K562 (cell line): ENCODE results near the gene ZDHHC8. TPM values are rescaled to one million over a fixed set of nuclear protein-coding genes. Genes with fewer than 3 reads are reported as not detected.

Source experiments
- CHD7 ChIP-seq: fragments of 200-600 bp; sonication (generic); IDR thresholded peaks from one replicate; pipeline ENCODE4 v1.6.1; 2012; ENCODE audit warnings: mild to moderate bottlenecking, low read depth, low read length, inconsistent platforms
- polyA plus RNA-seq, 8 experiments: library from polyadenylated mRNA; depleted of rRNA in 4 of 8; stranded (reverse) in 5 of 8; unstranded in 3 of 8; fragments of >200 nt; fragmentation: Nextera tagmentation in 2 of 8; fragmentation: Illumina TruSeq in 1 of 8; extraction: Ambion mirVana in 2 of 8; extraction: Trizol in 1 of 8; gene quantifications; 2 replicates each; pipeline versions ENCODE4 v1.2.1 to v1.2.3, GENCODE V29; 2011 to 2014; ENCODE audit warnings: inconsistent platforms in 1 of 8, missing spikeins in 1 of 8
- total RNA-seq, 7 experiments: library from RNA; depleted of rRNA in 6 of 7; stranded (reverse); fragments of >200 nt in 6 of 7; fragmentation: Illumina TruSeq in 2 of 7; extraction: Trizol in 2 of 7; gene quantifications; 2 replicates each; pipeline versions ENCODE4 v1.2.1 to v1.2.3, GENCODE V29; 2011 to 2021; ENCODE audit warnings: low replicate concordance in 1 of 7

ZDHHC8 gene
- total and polyA plus RNA-seq, 9 of the 15 experiments (the other 6 are each of a cell fraction or from before 2014, with no cell fraction given): 0.04 to 109 (median 16.4) TPM

- TF ChIP-seq CHD7: peak; percentile 44
Observed at GRCh38 chr22:20123366-20124082, 8.1 kb upstream of the ZDHHC8 start (continued).
